GM23248 (cell line): ENCODE data around the gene TMEM187.

Source experiments
- EZH2 ChIP-seq: fragments of 200-600 bp; sonication (generic); IDR thresholded peaks from 2 replicates; pipeline ENCODE4 v1.6.1; 2018; ENCODE audit warnings: antibody characterized with exemption, mild to moderate bottlenecking; ENCODE audit not compliant: insufficient read depth, poor library complexity, severe bottlenecking
- EZH2phosphoT487 ChIP-seq: fragments of 200-600 bp; sonication (generic); IDR thresholded peaks from 2 replicates; pipeline ENCODE4 v1.6.1; 2018; ENCODE audit warnings: antibody characterized with exemption, moderate library complexity, mild to moderate bottlenecking, low read depth; ENCODE audit not compliant: insufficient read depth

DNA sequence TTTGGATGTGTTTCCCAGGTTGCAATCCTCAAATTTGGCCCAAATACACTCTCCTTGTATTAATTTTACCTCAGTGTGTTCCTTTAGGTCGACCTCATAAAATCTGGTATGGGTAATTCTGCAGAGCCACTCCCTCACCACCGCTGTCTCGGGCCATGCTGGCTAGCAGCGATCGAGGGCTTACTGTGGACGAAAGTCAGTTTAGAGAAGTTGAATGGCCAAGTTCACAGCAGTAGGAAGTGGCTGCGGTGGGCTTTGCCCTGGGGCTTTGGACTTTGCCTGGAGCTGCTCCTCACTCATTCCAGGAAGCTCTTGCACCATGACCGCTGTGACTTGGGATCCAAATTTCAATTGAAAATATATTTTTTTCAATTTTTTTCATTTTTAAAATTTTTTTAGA lies 19.6 kb downstream of the TMEM187 start:
- TF ChIP-seq EZH2, result no peak
- TF ChIP-seq EZH2phosphoT487, result no peak
